Measurements from ENCODE around the gene CCDC32.

DNA sequence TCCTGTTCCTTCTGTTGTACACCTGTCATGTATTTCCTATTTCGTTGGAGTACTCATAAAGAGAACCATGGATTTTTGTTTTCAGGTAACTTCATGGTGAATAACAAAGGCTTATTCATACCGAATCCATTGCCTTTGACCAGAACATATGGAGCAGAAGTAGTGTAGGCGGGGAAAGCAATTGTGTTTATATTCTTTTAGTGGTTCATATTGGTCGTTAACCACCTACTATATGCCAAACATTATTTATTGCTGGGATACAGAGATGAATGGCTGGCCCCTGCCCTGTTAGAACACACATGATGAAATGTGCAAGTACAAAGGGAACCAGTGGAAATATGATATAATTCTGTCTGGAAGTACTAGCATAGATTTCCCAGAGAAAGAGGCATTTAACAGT, 14.1 kb upstream of the CCDC32 start:
- TF ChIP-seq ONECUT2 (CRISPR knock-in tag; IDR thresholded peaks at IDR 0.05) = no peak
- TF ChIP-seq CTCF (CRISPR knock-in tag; IDR thresholded peaks at IDR 0.05) = no peak
- no peak for TF ChIP-seq PHF8 (CRISPR knock-in tag; IDR thresholded peaks at IDR 0.05)
- TF ChIP-seq GABPB1 (CRISPR knock-in tag; IDR thresholded peaks at IDR 0.05) = no peak
